WTC11 (cell line): ENCODE results near the gene SECISBP2L. TPM values are rescaled to one million over a fixed set of nuclear protein-coding genes. Genes with fewer than 3 reads are reported as not detected.

ENCODE experiments used
- ATAC-seq: fragments of 200-7000 bp; cut with Tn5 transposase; 2 replicates; pipeline ENCODE4 v1.10.0; 2021; ENCODE audit warnings: mild to moderate bottlenecking, moderate library complexity
- CTCF ChIA-PET: fragments of 300-600 bp; sonication (Branson Sonifier 250); formaldehyde crosslinking; loops from one replicate; lab custom pipeline; 2021; ENCODE audit warnings: antibody characterized with exemption; lab: Charles Lee
- POLR2A ChIA-PET: fragments of 350-600 bp; sonication (Branson Sonifier 250); formaldehyde crosslinking; loops from one replicate; lab custom pipeline; 2021; ENCODE audit warnings: antibody characterized with exemption; lab: Charles Lee
- DNase-seq: peaks from one replicate; pipeline ENCODE4 v3.0.0; 2021; ENCODE audit warnings: low spot score
- H3K27ac Mint-ChIP-seq: 2 replicates; pipeline ENCODE4 v1.8.0; 2021; ENCODE audit warnings: mixed read lengths
- H3K27me3 Mint-ChIP-seq: 2 replicates; pipeline ENCODE4 v1.8.0; 2021; ENCODE audit warnings: low read depth, mild to moderate bottlenecking, moderate library complexity, mixed read lengths
- H3K36me3 Mint-ChIP-seq: 2 replicates; pipeline ENCODE4 v1.8.0; 2021; ENCODE audit warnings: mixed read lengths
- H3K4me1 Mint-ChIP-seq: 2 replicates; pipeline ENCODE4 v1.8.0; 2022; ENCODE audit warnings: mixed read lengths
- H3K4me3 Mint-ChIP-seq: 2 replicates; pipeline ENCODE4 v1.8.0; 2021; ENCODE audit warnings: mild to moderate bottlenecking, moderate library complexity, mixed read lengths
- H3K9me3 Mint-ChIP-seq: 2 replicates; pipeline ENCODE4 v1.8.0; 2021; ENCODE audit warnings: mixed read lengths
- ATF1 ChIP-seq: sonication (generic); formaldehyde crosslinking; IDR thresholded peaks from 2 replicates; pipeline ENCODE4 v1.8.1; 2023; ENCODE audit warnings: mild to moderate bottlenecking, moderate library complexity, missing genetic modification reagents
- ELF4 ChIP-seq: sonication (generic); formaldehyde crosslinking; IDR thresholded peaks from 2 replicates; pipeline ENCODE4 v1.8.1; 2022; ENCODE audit warnings: low read depth, mild to moderate bottlenecking, moderate library complexity, missing genetic modification reagents
- ESRRA ChIP-seq: sonication (generic); formaldehyde crosslinking; IDR thresholded peaks from 2 replicates; pipeline ENCODE4 v1.8.1; 2022; ENCODE audit warnings: mild to moderate bottlenecking, missing genetic modification reagents, borderline replicate concordance
- FOXP1 ChIP-seq: sonication (generic); formaldehyde crosslinking; IDR thresholded peaks from 2 replicates; pipeline ENCODE4 v1.8.0; 2022; ENCODE audit warnings: missing genetic modification reagents, mild to moderate bottlenecking, moderate library complexity, borderline replicate concordance
- HMGA2 ChIP-seq: fragments of 250-450 bp; sonication (Bioruptor Pico); IDR thresholded peaks from 2 replicates; pipeline ENCODE4 v1.4.0; 2021; ENCODE audit warnings: mild to moderate bottlenecking, moderate library complexity
- JAZF1 ChIP-seq: fragments of 250-450 bp; sonication (Bioruptor Pico); IDR thresholded peaks from 2 replicates; pipeline ENCODE4 v1.9.0; 2021; ENCODE audit warnings: moderate library complexity, mild to moderate bottlenecking, inconsistent platforms
- MYBL2 ChIP-seq: sonication (generic); formaldehyde crosslinking; IDR thresholded peaks from 2 replicates; pipeline ENCODE4 v1.8.1; 2023; ENCODE audit warnings: mild to moderate bottlenecking, moderate library complexity, missing genetic modification reagents
- NFYB ChIP-seq: sonication (generic); formaldehyde crosslinking; conservative IDR thresholded peaks from 2 replicates; pipeline ENCODE4 v1.8.0; 2022; ENCODE audit warnings: low read depth, missing genetic modification reagents
- RELA ChIP-seq: sonication (generic); formaldehyde crosslinking; IDR thresholded peaks from 2 replicates; pipeline ENCODE4 v1.8.1; 2022; ENCODE audit warnings: missing genetic modification reagents, mild to moderate bottlenecking, borderline replicate concordance
- SMAD3 ChIP-seq: sonication (generic); formaldehyde crosslinking; IDR thresholded peaks from 2 replicates; pipeline ENCODE4 v1.8.0; 2022; ENCODE audit warnings: missing genetic modification reagents, mild to moderate bottlenecking, borderline replicate concordance
- SMAD4 ChIP-seq: sonication (generic); formaldehyde crosslinking; IDR thresholded peaks from 2 replicates; pipeline ENCODE4 v1.8.0; 2022; ENCODE audit warnings: mild to moderate bottlenecking, missing genetic modification reagents
- SP1 ChIP-seq: sonication (generic); formaldehyde crosslinking; conservative IDR thresholded peaks from 2 replicates; pipeline ENCODE4 v1.8.1; 2022; ENCODE audit warnings: missing genetic modification reagents
- TEAD4 ChIP-seq: sonication (generic); formaldehyde crosslinking; IDR thresholded peaks from 2 replicates; pipeline ENCODE4 v1.8.0; 2022; ENCODE audit warnings: mild to moderate bottlenecking, missing genetic modification reagents
- ZNF263 ChIP-seq: sonication (generic); formaldehyde crosslinking; IDR thresholded peaks from 2 replicates; pipeline ENCODE4 v1.8.1; 2022; ENCODE audit warnings: low read depth, mild to moderate bottlenecking, moderate library complexity, missing genetic modification reagents
- total RNA-seq: library from RNA; stranded (reverse); gene quantifications from 3 replicates; pipeline ENCODE4 v1.2.3, GENCODE V29; 2021
- TF ChIP-seq, protein P1 (sequence below): sonication (generic); formaldehyde crosslinking; IDR thresholded peaks from 2 replicates; pipeline ENCODE4 v1.8.0; 2022; ENCODE audit warnings: mild to moderate bottlenecking, missing genetic modification reagents
- TF ChIP-seq, protein P2 (sequence below): fragments of 200-600 bp; IDR thresholded peaks from 2 replicates; pipeline ENCODE4 v1.8.0; 2022; ENCODE audit warnings: antibody characterized with exemption
- TF ChIP-seq, protein P3 (sequence below): fragments of 250-450 bp; sonication (Bioruptor Pico); IDR thresholded peaks from 2 replicates; pipeline ENCODE4 v2.1.2; 2022; ENCODE audit warnings: mild to moderate bottlenecking, moderate library complexity
- TF ChIP-seq, protein P4 (sequence below): sonication (generic); formaldehyde crosslinking; IDR thresholded peaks from 2 replicates; pipeline ENCODE4 v1.8.1; 2023; ENCODE audit warnings: mild to moderate bottlenecking, missing genetic modification reagents
- TF ChIP-seq, protein P5 (sequence below): sonication (generic); formaldehyde crosslinking; IDR thresholded peaks from 2 replicates; pipeline ENCODE4 v1.8.1; 2023; ENCODE audit warnings: mild to moderate bottlenecking, missing genetic modification reagents, borderline replicate concordance
- TF ChIP-seq, protein P6 (sequence below): sonication (generic); formaldehyde crosslinking; conservative IDR thresholded peaks from 2 replicates; pipeline ENCODE4 v1.8.1; 2022; ENCODE audit warnings: mild to moderate bottlenecking, missing genetic modification reagents

The SECISBP2L gene
- total RNA-seq, 1 experiment from 2014 or later, result 30.4 TPM

DNA sequence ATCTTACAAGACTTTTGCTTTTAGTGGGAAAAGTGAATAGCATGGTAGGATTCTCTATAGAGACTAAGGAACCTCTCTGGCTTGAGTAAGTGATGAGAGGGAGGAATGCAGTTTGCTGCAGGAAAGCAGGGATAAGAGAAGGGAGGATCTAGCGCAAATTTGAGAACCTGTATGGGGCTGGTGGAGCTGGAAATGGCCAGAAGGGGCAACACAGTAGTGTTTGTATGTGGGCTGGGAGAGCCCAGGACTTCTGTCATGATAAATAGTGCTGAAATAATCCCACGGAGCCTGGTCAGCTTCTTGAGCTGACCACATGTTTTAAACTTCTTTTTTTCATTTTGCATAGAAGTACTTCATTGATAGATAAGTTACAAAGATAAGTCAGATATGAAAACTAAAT lies 71.4 kb downstream of the SECISBP2L start (continued):
- TF ChIP-seq FOXP1 (CRISPR knock-in tag), result no peak
- TF ChIP-seq, protein P1, sequence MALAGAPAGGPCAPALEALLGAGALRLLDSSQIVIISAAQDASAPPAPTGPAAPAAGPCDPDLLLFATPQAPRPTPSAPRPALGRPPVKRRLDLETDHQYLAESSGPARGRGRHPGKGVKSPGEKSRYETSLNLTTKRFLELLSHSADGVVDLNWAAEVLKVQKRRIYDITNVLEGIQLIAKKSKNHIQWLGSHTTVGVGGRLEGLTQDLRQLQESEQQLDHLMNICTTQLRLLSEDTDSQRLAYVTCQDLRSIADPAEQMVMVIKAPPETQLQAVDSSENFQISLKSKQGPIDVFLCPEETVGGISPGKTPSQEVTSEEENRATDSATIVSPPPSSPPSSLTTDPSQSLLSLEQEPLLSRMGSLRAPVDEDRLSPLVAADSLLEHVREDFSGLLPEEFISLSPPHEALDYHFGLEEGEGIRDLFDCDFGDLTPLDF, result no peak
- TF ChIP-seq, protein P2, sequence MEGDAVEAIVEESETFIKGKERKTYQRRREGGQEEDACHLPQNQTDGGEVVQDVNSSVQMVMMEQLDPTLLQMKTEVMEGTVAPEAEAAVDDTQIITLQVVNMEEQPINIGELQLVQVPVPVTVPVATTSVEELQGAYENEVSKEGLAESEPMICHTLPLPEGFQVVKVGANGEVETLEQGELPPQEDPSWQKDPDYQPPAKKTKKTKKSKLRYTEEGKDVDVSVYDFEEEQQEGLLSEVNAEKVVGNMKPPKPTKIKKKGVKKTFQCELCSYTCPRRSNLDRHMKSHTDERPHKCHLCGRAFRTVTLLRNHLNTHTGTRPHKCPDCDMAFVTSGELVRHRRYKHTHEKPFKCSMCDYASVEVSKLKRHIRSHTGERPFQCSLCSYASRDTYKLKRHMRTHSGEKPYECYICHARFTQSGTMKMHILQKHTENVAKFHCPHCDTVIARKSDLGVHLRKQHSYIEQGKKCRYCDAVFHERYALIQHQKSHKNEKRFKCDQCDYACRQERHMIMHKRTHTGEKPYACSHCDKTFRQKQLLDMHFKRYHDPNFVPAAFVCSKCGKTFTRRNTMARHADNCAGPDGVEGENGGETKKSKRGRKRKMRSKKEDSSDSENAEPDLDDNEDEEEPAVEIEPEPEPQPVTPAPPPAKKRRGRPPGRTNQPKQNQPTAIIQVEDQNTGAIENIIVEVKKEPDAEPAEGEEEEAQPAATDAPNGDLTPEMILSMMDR, result no peak
- no peak for TF ChIP-seq ELF4
- TF ChIP-seq ZNF263 (CRISPR knock-in tag), result no peak
- no peak for TF ChIP-seq ESRRA (CRISPR knock-in tag)
- TF ChIP-seq MYBL2 (CRISPR knock-in tag), result no peak
- TF ChIP-seq SMAD4 (CRISPR knock-in tag), result no peak
- TF ChIP-seq, protein P3, sequence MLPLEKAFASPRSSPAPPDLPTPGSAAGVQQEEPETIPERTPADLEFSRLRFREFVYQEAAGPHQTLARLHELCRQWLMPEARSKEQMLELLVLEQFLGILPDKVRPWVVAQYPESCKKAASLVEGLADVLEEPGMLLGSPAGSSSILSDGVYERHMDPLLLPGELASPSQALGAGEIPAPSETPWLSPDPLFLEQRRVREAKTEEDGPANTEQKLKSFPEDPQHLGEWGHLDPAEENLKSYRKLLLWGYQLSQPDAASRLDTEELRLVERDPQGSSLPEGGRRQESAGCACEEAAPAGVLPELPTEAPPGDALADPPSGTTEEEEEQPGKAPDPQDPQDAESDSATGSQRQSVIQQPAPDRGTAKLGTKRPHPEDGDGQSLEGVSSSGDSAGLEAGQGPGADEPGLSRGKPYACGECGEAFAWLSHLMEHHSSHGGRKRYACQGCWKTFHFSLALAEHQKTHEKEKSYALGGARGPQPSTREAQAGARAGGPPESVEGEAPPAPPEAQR (CRISPR knock-in tag), result no peak

DNA sequence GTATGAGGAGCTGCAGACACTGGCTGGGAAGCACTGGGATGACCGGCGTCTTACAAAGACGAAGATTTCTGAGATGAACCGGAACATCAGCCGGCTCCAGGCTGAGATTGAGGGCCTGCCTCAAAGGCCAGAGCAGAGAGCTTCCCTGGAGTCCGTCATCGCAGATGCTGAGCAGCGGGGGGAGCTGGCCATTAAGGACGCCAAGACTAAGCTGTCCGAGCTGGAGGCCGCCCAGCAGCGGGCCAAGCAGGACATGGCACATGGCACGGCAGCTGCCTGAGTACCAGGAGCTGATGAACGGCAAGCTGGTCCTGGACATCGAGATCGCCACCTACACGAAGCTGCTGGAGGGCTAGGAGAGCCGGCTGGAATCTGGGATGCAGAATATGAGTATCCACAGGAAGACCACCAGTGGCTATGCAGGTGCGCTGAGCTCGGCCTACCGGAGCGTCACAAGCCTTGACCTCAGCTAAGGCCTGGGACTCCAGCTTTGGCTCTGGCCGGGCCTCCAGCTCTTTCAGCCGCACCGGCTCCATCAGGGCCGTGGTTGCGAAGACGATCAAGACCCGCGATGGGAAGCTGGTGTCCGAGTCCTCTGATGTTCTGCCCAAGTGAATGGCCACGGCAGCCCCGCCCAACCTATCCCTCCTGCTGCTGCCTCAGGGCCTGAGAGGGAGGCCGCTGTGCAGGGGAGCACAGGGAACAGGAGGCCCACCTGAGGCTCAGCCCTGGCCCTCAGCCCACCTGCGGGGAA lies 73.3 kb downstream of the SECISBP2L start:
- ChIA-PET CTCF (interaction anchor here (0.8 to 5.3 kb wide), 5 partner anchors 9 to 117 kb away, joined by 3 to 152 read pairs (median 5); partner anchors contain the start of gene SHC4), POLR2A (interaction anchor here (1.0 to 1.4 kb wide), 2 partner anchors 9 to 95 kb away, joined by 3 to 6 read pairs; partner anchors contain the start of genes EID1 and SHC4)
- H3K27ac Mint-ChIP-seq, result no peak overlapping the region
- peaks cover 18% of the 10 kb centered on the region for H3K4me1 Mint-ChIP-seq
- no peaks in the 10 kb centered on the region for H3K36me3 Mint-ChIP-seq
- no peaks in the 10 kb centered on the region for H3K9me3 Mint-ChIP-seq
- H3K4me3 Mint-ChIP-seq, result no peak overlapping the region
- H3K27me3 Mint-ChIP-seq, result peaks cover 4% of the 10 kb centered on the region
- DNase-seq (no peak), ATAC-seq (no peak)
- TF ChIP-seq JAZF1 (CRISPR knock-in tag) (no peak), NFYB (CRISPR knock-in tag) (no peak), FOXP1 (CRISPR knock-in tag) (no peak), ATF1 (CRISPR knock-in tag) (no peak), TEAD4 (no peak), RELA (CRISPR knock-in tag) (no peak), SP1 (no peak), HMGA2 (CRISPR knock-in tag) (no peak), SMAD3 (CRISPR knock-in tag) (no peak)
- TF ChIP-seq, protein P4, sequence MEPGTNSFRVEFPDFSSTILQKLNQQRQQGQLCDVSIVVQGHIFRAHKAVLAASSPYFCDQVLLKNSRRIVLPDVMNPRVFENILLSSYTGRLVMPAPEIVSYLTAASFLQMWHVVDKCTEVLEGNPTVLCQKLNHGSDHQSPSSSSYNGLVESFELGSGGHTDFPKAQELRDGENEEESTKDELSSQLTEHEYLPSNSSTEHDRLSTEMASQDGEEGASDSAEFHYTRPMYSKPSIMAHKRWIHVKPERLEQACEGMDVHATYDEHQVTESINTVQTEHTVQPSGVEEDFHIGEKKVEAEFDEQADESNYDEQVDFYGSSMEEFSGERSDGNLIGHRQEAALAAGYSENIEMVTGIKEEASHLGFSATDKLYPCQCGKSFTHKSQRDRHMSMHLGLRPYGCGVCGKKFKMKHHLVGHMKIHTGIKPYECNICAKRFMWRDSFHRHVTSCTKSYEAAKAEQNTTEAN (CRISPR knock-in tag), result no peak
- TF ChIP-seq, protein P2, result no peak
- TF ChIP-seq, protein P5, sequence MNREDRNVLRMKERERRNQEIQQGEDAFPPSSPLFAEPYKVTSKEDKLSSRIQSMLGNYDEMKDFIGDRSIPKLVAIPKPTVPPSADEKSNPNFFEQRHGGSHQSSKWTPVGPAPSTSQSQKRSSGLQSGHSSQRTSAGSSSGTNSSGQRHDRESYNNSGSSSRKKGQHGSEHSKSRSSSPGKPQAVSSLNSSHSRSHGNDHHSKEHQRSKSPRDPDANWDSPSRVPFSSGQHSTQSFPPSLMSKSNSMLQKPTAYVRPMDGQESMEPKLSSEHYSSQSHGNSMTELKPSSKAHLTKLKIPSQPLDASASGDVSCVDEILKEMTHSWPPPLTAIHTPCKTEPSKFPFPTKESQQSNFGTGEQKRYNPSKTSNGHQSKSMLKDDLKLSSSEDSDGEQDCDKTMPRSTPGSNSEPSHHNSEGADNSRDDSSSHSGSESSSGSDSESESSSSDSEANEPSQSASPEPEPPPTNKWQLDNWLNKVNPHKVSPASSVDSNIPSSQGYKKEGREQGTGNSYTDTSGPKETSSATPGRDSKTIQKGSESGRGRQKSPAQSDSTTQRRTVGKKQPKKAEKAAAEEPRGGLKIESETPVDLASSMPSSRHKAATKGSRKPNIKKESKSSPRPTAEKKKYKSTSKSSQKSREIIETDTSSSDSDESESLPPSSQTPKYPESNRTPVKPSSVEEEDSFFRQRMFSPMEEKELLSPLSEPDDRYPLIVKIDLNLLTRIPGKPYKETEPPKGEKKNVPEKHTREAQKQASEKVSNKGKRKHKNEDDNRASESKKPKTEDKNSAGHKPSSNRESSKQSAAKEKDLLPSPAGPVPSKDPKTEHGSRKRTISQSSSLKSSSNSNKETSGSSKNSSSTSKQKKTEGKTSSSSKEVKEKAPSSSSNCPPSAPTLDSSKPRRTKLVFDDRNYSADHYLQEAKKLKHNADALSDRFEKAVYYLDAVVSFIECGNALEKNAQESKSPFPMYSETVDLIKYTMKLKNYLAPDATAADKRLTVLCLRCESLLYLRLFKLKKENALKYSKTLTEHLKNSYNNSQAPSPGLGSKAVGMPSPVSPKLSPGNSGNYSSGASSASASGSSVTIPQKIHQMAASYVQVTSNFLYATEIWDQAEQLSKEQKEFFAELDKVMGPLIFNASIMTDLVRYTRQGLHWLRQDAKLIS (CRISPR knock-in tag), result no peak
- TF ChIP-seq, protein P6, sequence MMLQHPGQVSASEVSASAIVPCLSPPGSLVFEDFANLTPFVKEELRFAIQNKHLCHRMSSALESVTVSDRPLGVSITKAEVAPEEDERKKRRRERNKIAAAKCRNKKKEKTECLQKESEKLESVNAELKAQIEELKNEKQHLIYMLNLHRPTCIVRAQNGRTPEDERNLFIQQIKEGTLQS (CRISPR knock-in tag), result no peak
- TF ChIP-seq, protein P3 (CRISPR knock-in tag), result no peak
